ENCODE measurements around the gene FIBP.

- no peak for TF ChIP-seq CTCF (IDR thresholded peaks at IDR 0.05)
- no peak for TF ChIP-seq POLR2A (IDR thresholded peaks at IDR 0.05)
Measured at GRCh38 chr11:65865550-65866172, 22.6 kb downstream of the FIBP start.

Data from lower leg skin (tissue), 3 donors.